Ascending aorta (tissue), 2 donors: Measurements from ENCODE around the gene ARPC4. TPM values are rescaled to one million over a fixed set of nuclear protein-coding genes. Genes with fewer than 3 reads are reported as not detected.

Source experiments
- DNase-seq, 2 donors: peaks; one replicate each; pipeline ENCODE4 v3.0.0-alpha.2; 2019; ENCODE audit warnings: low spot score in 2 of 2
- H3K27ac ChIP-seq, 2 donors: fragments of 200-600 bp; sonication (generic); one replicate each; pipeline ENCODE4 v1.5.1; 2016 to 2017; ENCODE audit warnings: mild to moderate bottlenecking in 1 of 2
- H3K27me3 ChIP-seq: fragments of 200-600 bp; sonication (generic); one replicate; pipeline ENCODE4 v1.5.1; 2017
- H3K36me3 ChIP-seq, 2 donors: fragments of 200-600 bp; sonication (generic); one replicate each; pipeline ENCODE4 v1.5.1; 2016
- H3K4me1 ChIP-seq, 2 donors: fragments of 200-600 bp; sonication (generic); one replicate each; pipeline ENCODE4 v1.5.1; 2016 to 2017; ENCODE audit warnings: mild to moderate bottlenecking in 1 of 2
- H3K4me3 ChIP-seq, 2 donors: fragments of 200-600 bp; sonication (generic); one replicate each; pipeline ENCODE4 v1.5.1; 2016 to 2017; ENCODE audit warnings: mild to moderate bottlenecking in 1 of 2
- H3K9me3 ChIP-seq, 2 donors: fragments of 200-600 bp; sonication (generic); one replicate each; pipeline ENCODE4 v1.5.1; 2016
- CTCF ChIP-seq, 3 experiments: fragments of 200-600 bp in 2 of 3; fragments of 450-650 bp in 1 of 3; sonication (generic) in 2 of 3; IDR thresholded peaks; one replicate each; pipeline ENCODE4 v1.5.1; 2016 to 2019; ENCODE audit warnings: antibody characterized with exemption in 3 of 3, mild to moderate bottlenecking in 1 of 3, moderate library complexity in 1 of 3
- intact Hi-C: fragments of 100-400 bp; cut with DNase I; formaldehyde crosslinking; loops from one replicate; pipeline ENCODE4 v1.15.1; 2023
- total RNA-seq: library from RNA; depleted of rRNA; stranded (reverse); fragments of >200 nt; gene quantifications from one replicate; pipeline ENCODE4 v1.1.0, GENCODE V29; 2016

The ARPC4 gene
- total RNA-seq, 1 donor from 2014 or later: 160 TPM

GRCh38 chr3:9820946-9821345 lies 28.1 kb downstream of the ARPC4 start:
- DNase-seq: no peak
- Histone ChIP-seq H3K36me3 (peaks cover 9 to 12% of the 10 kb centered on the region in 2 donors), H3K9me3 (no peaks in the 10 kb centered on the region), H3K4me1 (no peaks in the 10 kb centered on the region), H3K4me3 (no peak overlapping the region), H3K27me3 (no peaks in the 10 kb centered on the region), H3K27ac (no peak overlapping the region)
- no peak for TF ChIP-seq CTCF (IDR thresholded peaks at IDR 0.05)
- intact Hi-C loops: no loop called here

DNA sequence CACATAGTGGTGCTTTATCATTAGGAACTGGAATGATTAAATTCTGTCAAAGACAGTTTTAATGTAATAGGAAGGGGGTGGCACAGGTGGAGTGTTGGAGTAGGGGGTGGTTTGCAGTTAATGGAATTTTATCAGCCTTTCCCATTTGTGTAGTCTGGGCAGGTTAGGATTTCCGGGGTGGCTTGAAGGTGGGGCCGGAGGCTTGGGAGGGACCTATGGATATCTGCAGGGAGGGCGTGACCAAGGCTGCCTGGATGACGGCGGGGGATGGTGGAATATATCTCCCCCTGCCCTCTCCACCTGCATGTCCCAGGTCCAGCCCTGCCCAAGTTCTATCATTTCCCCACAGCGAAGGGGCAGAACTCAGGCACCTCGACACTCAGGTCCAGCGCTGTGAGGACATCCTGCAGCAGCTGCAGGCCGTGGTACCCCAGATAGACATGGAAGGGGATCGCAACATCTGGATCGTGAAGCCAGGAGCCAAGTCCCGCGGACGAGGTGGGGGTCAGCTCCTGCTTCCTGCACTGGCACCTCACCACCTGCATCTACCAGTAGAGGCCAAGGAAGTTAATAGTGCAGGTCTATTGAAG lies 32.7 kb downstream of the ARPC4 start:
- no peak for TF ChIP-seq CTCF (IDR thresholded peaks at IDR 0.05)
- DNase-seq: no peak
- no peaks in the 10 kb centered on the region for H3K27me3 ChIP-seq
- H3K36me3 ChIP-seq: peaks cover 11 to 26% of the 10 kb centered on the region in 2 donors
- no peaks in the 10 kb centered on the region for H3K4me1 ChIP-seq
- H3K9me3 ChIP-seq: no peaks in the 10 kb centered on the region
- intact Hi-C loops: no loop called here
- no peak overlapping the region for H3K27ac ChIP-seq
- no peak overlapping the region for H3K4me3 ChIP-seq

DNA sequence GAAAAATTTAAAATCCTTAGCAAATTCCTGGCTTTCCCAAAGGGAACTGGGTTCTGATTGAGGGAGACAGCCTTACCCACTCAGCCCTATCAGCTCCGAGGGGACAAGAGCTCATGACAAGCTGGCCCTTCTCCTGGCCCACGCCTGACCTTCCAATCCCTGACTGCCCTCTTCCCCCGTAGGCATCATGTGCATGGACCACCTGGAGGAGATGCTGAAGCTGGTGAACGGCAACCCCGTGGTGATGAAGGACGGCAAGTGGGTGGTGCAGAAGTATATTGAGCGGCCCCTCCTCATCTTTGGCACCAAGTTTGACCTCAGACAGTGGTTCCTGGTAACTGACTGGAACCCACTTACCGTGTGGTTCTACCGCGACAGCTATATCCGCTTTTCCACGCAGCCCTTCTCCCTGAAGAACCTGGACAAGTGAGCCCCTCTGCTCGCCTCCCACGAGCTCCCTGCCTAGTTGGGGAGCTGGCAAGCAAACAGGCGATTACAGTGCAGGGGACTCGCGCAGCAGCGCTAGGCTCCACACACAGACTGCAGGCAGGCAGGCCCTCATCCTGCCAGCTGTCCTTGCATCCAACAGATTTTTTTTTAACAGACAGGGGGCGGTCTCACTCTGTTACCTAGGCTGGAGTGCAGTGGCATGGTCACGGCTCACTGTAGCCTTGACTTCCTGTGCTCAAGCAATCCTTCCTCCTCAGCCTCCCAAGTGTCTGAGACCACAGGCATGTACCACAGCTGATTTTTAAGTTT lies 34.1 kb downstream of the ARPC4 start:
- intact Hi-C loops: no loop called here
- H3K4me3 ChIP-seq: no peak overlapping the region
- H3K27me3 ChIP-seq: no peaks in the 10 kb centered on the region
- H3K4me1 ChIP-seq: no peaks in the 10 kb centered on the region
- H3K27ac ChIP-seq: no peak overlapping the region
- H3K36me3 ChIP-seq: peaks cover 14 to 34% of the 10 kb centered on the region in 2 donors
- TF ChIP-seq CTCF (IDR thresholded peaks at IDR 0.05): peak in 1 of 3 experiments; percentile 13
- no peak for DNase-seq
- H3K9me3 ChIP-seq: no peaks in the 10 kb centered on the region

DNA sequence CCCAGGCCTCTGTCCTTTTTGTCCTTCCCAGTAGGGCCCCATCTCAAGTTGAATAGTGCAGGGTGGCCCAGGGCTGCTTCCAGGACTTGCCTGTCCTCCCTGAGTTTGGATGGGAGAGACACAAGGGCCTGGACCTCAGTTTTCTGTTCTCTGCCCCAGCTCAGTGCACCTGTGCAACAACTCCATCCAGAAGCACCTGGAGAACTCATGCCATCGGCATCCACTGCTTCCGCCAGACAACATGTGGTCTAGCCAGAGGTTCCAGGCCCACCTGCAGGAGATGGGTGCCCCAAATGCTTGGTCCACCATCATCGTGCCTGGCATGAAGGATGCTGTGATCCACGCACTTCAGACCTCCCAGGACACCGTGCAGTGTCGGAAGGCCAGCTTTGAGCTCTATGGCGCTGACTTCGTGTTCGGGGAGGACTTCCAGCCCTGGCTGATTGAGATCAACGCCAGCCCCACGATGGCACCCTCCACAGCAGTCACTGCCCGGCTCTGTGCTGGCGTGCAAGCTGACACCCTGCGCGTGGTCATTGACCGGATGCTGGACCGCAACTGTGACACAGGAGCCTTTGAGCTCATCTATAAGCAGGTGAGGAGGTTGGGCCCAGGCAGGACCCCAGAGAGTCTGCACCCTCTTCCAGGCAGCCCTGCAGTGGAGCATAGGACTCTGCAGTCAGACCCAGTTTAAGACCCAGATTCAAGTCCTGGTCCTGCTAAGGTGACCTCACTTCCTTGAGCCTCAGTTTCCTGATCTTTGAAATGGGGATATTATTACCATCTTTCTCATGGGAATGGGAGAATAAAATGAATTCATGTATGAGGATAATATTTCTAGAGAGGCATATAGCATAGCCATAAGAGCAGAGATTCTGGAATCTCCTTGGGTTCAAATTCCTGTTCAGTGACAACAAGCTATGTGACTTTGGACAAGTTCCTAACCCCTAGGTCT lies 36.2 kb downstream of the ARPC4 start:
- Histone ChIP-seq H3K27me3 (no peaks in the 10 kb centered on the region), H3K36me3 (peaks cover 30 to 50% of the 10 kb centered on the region in 2 donors), H3K4me3 (no peak overlapping the region), H3K4me1 (no peaks in the 10 kb centered on the region), H3K27ac (no peak overlapping the region), H3K9me3 (no peaks in the 10 kb centered on the region)
- no peak for DNase-seq
- TF ChIP-seq CTCF (IDR thresholded peaks at IDR 0.05): no peak
- intact Hi-C loops: no loop called here

GRCh38 chr3:9831253-9831652 lies 38.4 kb downstream of the ARPC4 start:
- Histone ChIP-seq H3K4me3 (no peak overlapping the region), H3K27me3 (no peaks in the 10 kb centered on the region), H3K4me1 (no peaks in the 10 kb centered on the region), H3K36me3 (peaks cover 46 to 67% of the 10 kb centered on the region in 2 donors), H3K9me3 (no peaks in the 10 kb centered on the region), H3K27ac (no peak overlapping the region)
- no peak for TF ChIP-seq CTCF (IDR thresholded peaks at IDR 0.05)
- intact Hi-C loops: no loop called here
- no peak for DNase-seq
